ENCODE measurements around the gene VAV2.

The VAV2 gene

DNA sequence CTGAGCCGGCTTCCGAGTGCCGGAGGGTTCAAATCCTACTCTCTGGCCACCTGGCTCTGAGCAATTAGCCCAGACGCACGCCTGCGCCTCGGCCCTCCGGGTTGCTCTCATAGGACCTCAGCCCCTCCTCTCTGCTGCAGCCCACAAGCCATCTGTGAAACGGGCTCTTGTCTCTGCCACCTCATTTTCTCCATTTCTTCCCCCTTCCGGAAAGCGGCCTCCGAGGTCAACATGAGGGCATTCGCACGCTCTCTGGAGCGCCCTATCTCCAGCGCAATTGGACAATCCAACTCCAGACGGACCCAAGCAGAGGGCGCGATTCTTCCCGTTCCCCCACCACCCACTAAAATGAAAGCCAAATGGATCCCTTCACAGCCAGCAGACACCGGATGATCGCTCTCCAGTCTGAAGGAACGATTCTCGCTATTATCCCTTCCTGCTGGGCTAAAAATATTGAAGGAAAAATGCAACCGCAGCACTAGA, 41.5 kb downstream of the VAV2 start:
- DNase-seq: no peak

DNA sequence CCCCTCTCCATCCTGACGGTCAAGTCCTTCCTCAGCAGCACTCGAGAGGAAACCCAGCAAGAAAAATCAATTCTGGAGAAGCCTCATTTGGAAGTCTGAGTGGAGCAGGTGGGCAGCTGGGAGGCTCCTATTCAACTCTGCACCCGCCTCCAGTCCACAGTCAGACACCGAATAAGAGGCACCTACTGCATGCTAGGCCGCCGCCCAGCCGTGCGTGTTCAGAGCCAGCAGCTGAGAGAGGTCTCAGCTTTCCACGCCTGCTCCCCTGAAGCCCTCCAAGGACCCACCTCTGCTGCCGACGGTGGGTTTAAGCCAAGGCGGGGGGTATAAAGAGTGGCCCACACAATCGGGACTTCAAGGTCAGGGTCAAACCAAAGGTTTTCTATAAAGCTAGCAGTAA, 41.9 kb downstream of the VAV2 start:
- DNase-seq: no peak

DNA sequence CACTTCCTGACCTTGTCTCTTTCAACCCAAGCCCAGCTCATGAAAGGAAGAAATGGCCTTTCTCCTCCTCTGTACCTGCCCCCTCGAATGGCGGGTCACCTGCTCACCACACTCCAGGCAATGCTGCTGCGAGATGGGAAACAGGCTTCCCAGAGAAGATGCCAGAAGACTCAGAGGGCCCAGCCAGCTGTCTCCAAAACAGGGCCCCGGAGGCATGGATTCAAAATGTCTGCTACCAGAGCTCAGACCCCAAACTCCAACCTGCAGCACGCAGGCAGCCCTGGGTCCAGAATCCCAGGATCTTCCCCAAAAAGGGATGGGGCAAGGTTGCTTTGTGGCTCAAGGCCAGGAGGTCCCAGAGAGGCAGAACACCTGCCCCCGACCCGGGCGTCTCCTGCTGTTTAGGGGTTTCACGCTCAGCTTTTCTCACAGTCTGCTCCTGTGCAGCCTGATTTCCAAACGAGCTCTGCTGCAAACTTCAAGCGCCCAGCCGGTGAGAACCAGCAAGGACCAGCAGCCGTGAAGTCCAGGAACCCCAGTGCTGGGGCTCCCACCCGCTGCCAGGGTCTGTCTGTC, 42.5 kb downstream of the VAV2 start:
- no peak for DNase-seq

DNA sequence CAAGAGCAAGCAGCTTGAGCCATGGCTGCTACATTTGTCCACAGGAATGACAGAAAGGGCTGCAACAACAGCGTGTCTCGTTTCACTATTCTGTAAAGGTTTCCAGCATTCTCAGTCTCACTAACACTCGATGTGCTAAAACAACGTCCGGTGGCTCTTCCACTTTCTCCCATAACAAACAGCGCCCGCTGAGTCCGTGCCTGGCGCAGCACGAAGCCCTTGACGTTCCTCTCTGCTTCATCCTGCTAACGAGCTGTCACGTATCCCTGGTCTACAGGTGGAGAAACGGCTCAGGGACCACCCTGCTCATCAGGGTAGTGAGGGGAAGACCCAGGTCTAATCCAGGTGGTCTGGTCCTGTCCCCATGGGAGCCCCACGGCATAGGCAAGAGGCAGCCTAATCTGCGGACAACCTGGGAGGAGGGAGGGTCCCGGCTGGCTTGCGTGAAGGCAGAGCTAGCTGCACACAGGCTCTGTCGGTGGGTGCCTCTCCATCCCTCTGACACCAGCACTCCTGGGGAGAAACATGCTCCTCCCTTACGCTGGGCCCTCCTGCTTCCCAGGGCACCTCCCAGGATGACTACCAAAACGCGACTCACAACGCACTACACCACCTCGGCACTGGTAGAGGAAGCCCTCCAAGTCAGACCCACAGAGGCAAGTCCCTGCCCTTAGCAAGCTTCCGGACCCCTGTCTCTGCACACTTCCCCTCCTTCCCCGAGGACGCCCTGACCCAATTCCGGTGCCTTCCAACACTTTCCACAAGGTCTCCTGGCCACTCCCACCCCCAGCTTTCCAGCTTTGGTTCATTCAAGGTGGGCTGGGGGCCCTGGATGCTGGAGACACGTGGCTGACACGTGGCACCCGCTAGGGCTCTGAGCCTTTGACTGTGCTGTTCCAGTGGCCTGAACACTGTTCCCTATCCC, 43.3 kb downstream of the VAV2 start:
- no peak for DNase-seq

DNA sequence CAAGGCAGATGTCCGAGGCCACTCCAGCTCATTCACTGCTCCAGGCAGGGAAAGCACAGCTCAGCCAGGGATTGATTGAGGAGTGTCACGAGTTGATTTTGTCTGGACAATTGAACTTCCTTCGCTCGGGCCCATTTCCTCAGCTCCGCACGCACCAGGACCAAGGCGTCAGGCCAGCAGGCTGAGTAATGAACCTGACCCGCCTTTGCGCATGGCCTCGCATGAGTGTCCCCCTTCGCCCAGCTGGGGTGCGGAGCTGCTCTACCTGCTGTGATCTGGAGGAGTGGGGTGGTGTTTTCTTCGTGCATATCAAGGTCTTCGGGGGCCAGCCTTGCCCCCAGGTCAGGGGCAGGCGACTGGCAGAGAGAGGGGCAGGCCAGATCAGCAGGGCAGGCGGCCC, 44.0 kb downstream of the VAV2 start:
- no peak for DNase-seq

DNA sequence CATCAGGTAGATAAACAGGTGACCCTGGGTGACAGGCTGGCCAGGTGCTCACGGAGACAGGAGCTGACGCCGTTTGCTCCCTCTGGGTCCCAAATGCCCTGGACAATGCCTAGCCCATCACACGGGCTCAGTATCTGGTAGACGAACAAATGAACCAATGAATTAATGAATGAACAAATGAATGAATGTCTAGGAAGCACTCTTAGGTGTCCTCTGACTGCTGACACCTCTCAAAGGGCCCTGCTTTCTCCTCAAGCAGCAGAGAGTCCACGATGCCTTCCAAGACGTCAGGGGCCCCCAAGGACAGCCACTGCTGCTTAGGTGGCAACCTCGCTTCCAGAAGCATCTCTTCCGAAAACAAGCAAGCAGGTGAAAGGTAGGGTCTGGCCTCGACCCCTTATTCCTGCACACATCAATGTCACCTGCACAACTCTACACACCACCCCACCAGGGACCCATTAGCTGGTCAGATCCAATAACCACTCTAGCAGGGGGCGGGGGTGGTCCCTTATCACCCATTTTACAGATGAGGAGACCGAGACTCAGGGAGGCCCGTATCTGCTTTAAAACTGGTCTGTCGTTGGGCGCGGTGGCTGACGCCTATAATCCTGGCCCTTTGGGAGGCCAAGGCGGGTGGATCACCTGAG, 45.2 kb downstream of the VAV2 start:
- no peak for DNase-seq

DNA sequence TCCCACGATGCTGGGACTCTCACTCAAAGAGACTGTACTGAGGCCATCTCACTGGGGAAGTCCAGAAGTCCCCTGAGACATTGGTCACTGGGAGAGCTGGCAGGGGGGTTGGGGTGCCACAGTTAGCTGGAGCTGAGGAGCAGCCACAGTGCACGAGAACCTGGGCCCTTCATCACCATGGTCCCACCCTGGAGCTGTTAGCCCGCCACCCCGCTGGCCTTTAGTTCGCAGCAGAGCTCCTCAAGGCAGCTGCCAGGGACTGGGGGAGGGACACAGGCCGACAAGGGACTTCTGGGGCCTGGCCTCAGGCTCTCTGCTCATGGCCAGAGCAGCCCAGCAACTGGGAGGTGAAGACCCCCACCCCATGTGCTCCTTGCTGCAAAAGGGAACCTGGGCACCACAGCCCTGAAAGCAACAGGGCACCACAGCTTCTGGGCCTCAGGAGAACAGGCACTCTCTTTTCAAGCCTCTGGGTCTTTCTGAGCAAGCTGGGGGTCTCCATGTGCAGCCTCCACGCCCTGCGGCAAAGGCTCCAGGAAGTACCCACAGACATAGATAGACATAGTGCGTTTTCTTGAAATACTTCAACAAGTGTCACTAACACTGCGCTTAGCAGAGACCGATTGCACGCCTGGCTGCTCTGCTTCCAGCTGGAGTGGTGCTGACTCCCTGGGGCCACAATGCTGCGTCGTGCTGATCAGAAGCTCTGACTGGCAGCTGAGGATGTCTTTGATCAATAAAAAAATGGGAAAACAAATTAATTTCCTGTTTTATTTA, 46.0 kb downstream of the VAV2 start:
- DNase-seq: no peak

DNA sequence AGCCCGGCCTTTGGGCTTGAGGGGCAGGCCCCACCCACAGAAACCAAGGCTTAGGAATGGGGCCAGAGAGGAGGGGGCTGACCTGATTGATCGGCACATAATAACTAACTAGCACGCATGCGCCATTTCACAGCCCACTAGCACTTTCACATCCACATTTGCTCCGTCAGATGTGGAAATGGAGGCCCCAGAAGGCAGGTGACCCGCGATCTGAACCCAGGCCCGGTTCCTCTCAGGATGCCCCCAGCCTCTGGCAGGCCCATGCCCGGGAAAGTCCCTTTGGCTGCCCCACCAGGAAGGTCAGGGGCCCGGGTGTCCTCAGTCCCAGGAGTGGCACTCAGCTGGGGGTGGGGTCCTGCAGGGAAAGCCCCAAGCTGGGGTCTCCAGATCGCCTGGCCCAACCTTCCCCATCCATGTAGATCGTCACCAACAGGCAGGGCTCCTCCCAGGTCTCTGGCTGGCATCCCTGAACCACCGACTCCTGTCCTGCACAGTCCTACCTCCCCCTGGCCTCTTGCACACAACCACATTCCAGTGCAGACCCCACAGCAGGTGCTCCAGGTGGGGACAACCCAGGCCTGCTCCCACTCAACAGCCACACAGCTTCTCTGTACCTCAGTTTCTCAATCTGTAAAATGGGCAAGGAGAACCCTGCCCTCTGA, 46.7 kb downstream of the VAV2 start:
- no peak for DNase-seq

DNA sequence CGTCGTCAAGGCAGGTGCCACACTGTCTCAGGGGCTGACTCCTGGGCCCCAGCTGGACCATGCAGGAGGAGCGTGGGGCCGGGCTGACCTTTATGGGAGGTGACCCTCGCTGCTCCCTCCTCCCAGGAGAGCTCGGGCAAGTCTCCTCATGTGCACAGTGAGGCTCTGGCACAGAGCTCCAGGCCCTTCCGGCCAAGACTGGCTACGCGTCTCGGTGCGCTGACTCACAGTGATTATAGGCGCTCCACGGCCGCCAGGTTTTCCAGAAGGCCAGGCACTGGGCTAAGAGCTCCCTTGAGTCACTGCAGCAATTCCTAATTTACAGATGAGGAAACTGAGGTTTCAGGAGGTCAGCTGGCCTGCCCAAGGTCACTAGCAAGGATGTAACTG, 47.4 kb downstream of the VAV2 start:
- DNase-seq: no peak

DNA sequence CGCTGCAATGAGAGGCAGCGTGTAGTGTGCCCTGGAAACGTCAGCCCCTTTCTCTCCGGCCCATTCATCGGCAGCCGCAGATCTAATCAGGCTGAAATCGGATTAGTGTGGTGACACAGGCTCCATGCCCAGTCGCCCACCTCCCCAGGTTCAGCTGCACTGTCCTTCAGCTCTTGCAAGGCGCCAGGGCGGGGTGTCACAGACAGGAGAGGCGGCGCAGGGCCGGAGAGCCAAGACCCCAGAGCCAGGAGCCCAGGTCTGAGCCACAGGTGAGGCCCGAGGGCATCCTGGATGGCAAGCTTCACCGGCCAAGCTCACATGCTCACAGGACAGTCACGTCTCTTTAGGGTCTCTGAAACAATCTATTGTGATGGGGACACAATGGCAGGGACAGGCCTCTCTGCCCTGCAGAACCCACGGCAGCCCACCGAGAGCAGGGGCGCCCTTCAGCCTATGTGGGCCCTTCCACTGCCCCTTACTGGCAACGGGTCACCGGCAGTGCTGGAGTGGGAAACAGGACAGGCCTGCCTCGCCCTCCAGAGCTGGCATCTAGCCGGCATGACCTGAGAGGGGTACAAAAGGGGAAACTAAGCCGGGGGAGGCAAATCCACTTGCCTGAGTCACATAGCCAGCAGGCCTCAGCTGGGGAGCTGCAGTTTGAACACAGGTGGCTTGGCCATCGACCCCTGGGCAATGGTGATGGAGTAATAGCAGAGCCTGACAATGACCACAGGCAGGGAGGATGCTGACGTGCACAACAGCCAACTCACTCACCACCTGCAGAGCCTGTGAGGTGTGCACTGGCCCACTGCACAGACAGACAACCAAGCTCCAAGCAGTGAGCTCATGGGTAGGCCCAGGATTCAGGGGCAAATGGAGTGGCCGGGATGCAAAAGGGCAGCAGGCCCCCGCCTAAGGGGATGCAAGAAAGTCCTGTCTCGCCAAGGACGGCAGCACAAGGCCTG, 48.1 kb downstream of the VAV2 start:
- no peak for DNase-seq

DNA sequence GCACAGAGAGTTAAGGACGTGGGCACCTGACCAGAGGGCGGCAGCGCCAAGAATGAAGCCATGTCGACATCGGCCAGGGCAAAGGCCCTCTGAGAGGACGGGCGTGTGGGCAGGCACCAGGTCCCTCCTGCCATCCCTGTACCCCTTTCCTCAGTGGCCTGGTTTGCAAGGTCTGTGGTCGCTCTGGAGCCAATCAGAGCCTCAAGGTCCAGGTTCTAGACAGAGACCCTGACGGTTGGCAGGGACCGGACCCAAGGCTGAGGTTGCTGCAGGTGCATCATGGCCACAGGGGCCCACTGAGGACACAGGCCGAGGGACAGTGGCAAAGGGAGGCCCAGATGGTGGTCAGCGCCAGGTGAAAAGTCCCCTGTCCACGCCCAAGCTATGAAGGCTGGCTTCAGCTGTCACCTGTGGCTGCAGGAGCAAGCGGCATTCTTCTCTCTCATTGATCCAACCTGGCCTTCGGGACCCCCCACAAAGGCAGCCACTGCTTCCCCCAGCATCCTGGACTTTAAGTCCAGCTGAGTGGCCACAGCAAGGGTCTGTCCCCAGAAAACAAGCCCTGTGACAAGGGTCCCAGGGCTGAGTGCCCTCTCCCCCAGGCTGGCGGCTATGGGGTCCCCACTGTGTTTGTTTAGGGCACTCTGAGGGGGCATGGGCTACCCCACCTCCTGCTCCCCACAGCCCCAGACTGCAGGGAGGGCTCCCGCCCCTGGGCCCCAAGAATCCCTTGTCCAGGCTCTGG, 48.9 kb downstream of the VAV2 start:
- DNase-seq: no peak

DNA sequence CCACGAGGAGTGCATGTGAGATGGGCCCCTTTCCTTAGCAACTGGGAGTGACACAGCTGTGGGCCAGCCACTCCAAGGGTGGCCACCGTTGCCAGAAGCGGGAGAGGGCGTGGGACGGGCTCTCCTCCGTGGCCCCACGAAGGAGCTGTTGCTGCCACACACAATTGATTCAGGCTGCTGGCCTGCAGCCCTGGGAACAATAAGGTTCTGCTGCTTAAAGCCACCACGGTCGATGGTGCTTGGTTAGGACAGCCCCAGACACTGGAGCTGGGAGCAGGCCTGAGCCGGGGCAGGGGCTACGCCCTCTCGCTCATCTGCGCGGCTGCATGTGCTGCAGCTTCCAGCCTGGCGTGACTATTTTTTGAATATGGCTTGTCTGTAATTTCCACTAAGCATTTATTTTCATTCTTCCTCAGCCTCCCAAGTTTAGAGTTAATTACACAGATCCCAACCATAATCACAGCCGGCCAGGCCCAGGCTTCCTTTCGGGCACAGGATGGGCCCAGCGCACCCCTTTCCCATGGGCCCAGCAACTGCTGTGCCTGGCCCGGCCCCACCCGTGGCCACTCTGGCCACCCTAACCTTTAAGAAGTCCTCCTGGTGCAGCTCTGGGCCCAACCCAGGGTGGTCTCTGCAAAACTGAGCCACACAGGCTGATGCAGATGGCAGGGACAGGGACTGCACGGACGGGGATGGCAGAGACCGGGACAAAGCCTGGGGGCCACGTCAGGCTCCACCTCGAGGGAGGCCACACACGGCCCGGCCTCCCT, 49.7 kb downstream of the VAV2 start:
- DNase-seq: no peak

DNA sequence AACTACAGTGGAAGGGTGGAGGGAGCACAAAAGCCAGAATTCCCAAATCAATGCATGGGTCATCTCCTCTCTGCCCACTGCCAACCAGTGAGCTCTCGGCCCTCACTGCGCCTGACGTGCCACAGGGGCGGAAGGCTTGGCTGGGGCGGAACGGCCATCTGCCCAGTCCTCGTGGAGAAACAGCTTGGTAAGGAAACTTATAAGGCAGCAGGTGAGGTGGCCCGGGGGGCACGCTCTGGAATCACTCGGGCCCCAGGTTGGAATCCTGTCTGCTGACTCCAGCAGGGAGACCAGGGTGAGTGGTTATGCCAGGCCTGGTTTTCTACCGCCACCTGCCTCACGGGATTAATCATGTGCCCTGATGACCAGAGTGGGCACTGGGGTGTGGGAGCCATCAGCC, 52.3 kb downstream of the VAV2 start:
- DNase-seq: no peak

DNA sequence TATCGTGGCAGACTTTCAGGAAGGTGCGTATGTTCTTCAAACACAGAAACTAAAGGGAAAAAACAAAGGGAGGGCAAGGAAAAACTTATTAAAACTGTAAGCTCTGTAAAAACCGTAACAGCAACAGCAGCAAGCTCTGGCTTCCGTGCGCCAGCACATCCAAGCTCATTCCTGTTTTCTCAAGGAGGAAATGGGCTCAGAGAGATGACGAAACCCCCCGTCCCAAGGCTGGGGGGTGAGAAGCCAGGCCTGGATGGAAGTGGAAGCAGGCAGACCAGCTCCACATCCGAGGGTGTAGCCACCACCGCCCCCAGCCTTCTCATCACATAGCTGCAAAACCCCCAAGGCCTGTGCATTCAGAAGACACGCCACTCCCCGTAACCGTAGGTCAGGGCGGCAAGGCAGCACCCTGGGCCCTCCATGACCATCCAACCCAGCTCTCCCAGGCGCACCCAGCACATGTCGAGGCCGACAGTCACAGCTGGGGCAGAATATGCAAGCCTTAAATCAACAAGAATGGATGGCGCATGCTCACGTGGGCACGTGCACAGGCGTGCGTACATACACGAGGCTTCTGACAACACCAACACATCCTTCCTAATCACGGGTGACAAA, 52.8 kb downstream of the VAV2 start:
- no peak for DNase-seq

DNA sequence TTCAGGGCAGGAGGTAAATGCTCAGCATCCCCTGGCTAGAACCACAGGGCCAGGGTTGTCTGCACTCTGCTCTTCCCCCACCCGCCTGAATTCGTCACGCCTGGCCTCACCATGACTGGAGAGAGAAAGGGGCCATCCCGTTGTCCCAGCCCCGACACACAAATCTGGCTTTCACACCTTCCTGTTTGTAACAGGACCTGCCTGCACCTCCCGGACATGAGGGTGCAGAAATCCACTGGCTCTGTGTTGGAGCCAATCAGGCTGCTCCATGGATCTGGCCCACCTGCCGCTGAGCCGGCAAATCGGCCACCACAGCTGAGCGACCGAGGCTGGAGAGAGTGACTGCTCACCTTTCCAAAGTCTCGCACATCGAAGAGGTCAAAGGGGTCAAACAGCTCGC, 53.4 kb downstream of the VAV2 start:
- no peak for DNase-seq

DNA sequence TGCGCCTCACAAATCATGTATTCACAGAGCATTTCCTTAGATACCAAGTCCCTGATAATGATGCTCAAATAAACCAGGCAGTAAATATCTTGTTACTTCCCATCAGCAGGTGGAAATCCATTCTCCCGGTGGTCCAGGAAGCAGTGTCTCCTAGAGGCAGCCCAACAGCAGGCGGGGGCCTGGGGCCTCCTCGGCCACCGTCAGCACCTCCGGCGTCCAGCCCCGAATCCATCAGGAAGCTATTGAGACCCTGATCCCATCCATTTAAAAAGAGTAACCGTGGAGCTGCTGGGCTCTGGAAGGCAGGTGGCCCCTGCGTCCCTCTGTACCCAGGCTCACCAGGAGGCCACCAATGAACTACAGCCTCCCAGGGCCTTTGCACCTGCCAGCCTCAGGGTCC, 54.0 kb downstream of the VAV2 start:
- no peak for DNase-seq

DNA sequence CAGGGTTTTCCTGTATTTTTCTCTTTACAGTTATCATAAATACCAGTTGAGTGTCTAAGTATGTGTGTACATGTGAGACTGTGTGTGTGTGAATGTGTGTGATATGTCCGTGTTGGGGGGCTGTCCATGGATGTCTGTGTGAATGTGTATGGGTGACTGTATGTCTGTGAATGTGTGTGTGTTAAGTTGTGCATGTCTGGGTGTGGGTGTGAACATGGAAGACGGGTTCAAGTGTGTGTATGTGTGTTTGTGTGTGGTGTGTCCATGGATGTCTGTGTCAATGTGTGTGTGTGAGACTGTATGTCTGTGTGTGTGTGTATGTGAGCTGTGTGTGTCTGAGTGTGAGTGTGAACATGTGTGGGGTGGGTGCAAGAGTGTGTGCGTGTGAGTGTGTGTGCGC, 55.0 kb downstream of the VAV2 start:
- no peak for DNase-seq

DNA sequence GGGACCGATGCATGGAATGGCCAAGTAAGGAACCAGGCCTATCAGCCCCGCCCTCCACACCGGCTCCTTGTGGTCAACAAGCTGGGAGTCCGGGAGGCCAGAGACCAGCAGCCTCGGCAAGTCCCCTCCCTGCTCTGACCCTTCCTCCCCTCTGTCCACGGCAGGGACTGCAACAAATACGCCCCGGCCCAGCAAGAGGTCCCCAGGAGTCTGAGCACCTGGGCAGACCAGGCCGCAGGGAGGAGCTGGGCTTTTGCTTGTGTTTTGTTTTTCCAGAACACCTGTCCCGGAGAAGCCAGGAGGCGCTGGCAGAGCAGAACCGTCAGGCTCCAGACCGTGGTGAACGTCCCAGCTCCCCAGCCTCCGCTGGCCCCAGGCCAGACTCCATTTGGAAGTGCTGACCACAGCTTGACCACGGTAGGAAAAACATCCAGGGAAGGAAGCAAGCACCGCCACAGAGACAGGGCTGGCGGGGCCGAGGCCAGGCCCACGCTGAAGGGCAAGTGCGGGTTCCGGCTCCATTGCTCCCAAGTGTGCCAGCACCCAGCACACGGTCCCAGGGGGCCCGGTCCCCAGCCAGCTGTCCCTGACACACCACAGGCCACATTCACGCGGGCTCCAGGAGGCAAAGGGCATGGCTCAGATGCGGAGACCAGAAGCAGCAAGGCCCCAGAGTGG, 56.7 kb downstream of the VAV2 start:
- no peak for DNase-seq
